Loucy (cell line): ENCODE measurements around the gene FAM171A2.

ENCODE experiments used
- EZH2phosphoT487 ChIP-seq: fragments of 200-600 bp; IDR thresholded peaks from 2 replicates; pipeline ENCODE4 v1.6.1; 2018; ENCODE audit warnings: antibody characterized with exemption, mild to moderate bottlenecking, moderate library complexity, borderline replicate concordance
- TF ChIP-seq, protein P1 (sequence below): fragments of 200-600 bp; sonication (generic); conservative IDR thresholded peaks from 2 replicates; pipeline ENCODE4 v1.5.1; 2014; ENCODE audit warnings: mild to moderate bottlenecking, antibody characterized with exemption, low read length

- TF ChIP-seq, protein P1, sequence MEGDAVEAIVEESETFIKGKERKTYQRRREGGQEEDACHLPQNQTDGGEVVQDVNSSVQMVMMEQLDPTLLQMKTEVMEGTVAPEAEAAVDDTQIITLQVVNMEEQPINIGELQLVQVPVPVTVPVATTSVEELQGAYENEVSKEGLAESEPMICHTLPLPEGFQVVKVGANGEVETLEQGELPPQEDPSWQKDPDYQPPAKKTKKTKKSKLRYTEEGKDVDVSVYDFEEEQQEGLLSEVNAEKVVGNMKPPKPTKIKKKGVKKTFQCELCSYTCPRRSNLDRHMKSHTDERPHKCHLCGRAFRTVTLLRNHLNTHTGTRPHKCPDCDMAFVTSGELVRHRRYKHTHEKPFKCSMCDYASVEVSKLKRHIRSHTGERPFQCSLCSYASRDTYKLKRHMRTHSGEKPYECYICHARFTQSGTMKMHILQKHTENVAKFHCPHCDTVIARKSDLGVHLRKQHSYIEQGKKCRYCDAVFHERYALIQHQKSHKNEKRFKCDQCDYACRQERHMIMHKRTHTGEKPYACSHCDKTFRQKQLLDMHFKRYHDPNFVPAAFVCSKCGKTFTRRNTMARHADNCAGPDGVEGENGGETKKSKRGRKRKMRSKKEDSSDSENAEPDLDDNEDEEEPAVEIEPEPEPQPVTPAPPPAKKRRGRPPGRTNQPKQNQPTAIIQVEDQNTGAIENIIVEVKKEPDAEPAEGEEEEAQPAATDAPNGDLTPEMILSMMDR, result no peak
- TF ChIP-seq EZH2phosphoT487, result no peak
Measured at GRCh38 chr17:44322236-44322895, 41.3 kb downstream of the FAM171A2 start.
